ENCODE results near the gene URB2. TPM values are rescaled to one million over a fixed set of nuclear protein-coding genes. Genes with fewer than 3 reads are reported as not detected.

Gene URB2
- total and polyA plus RNA-seq, 2 donors (not counting 3 experiments of a cell fraction or from before 2014, with no cell fraction given): 4.7 to 12.4 TPM

GRCh38 chr1:229582011-229582694 lies 43.9 kb upstream of the URB2 start:
- ChIA-PET CTCF (interaction anchor here (0.9 to 1.6 kb wide), 3 partner anchors 14 to 26 kb away, joined by 3 read pairs; partner anchors contain the start of gene ABCB10), POLR2A (interaction anchor here (0.6 kb wide), 1 partner anchor 10 kb away, joined by 3 read pairs; no protein-coding TSS in a partner anchor)
- Histone ChIP-seq H3K9ac (replicated peaks; ENCODE audit: extremely low read depth, insufficient read depth, low read length) (no peak overlapping the region), H3K4me2 (ENCODE audit: insufficient read depth, low read length) (no peak overlapping the region), H3K4me1 (ENCODE audit: control insufficient read depth, extremely low read depth, insufficient read depth, low read length) (peaks cover 6% of the 10 kb centered on the region), H3K9me3 (replicated peaks; ENCODE audit: control insufficient read depth, insufficient read depth, low read length) (no peaks in the 10 kb centered on the region), H3K27me3 (ENCODE audit: control insufficient read depth in 2 of 2, insufficient read depth in 2 of 2, low read length in 2 of 2) (no peaks in the 10 kb centered on the region), H4K20me1 (replicated peaks; ENCODE audit: control insufficient read depth, extremely low read depth, insufficient read depth, low read length) (no peaks in the 10 kb centered on the region), H3K36me3 (ENCODE audit: control insufficient read depth in 2 of 2, extremely low read depth in 1 of 2, insufficient read depth in 2 of 2, low read length in 2 of 2) (no peaks in the 10 kb centered on the region), H2AFZ (ENCODE audit: low read depth, low read length) (no peak overlapping the region), H3K9me1 (replicated peaks; ENCODE audit: control insufficient read depth, extremely low read depth, insufficient read depth, low read length) (no peaks in the 10 kb centered on the region), H3K79me2 (ENCODE audit: control insufficient read depth, insufficient read depth, low read length) (no peaks in the 10 kb centered on the region), H3K27ac (ENCODE audit: insufficient read depth, low read depth, low read length) (no peak overlapping the region), H3K4me3 (replicated peaks in 1 of 3; ENCODE audit: insufficient read depth in 1 of 3, low read depth in 1 of 3, low read length in 3 of 3) (no peak overlapping the region)
- DNase-seq (ENCODE audit: low read depth, low spot score) (peak; percentile 14), FAIRE-seq (peak; percentile 44)
- TF ChIP-seq MYC (IDR thresholded peaks at IDR 0.05; ENCODE audit: low read depth, low read length): no peak
- TF ChIP-seq GATA2 (IDR thresholded peaks at IDR 0.05; ENCODE audit: insufficient read depth, insufficient read length, low read depth, low read length): no peak
- TF ChIP-seq FOS (IDR thresholded peaks at IDR 0.05; ENCODE audit: borderline replicate concordance, insufficient read depth, low read length): no peak
- TF ChIP-seq CTCF (IDR thresholded peaks at IDR 0.05; ENCODE audit: extremely low read depth in 1 of 2, insufficient read depth in 1 of 2, low read depth in 1 of 2, low read length in 2 of 2): no peak
- no peak for TF ChIP-seq POLR2AphosphoS5 (IDR thresholded peaks at IDR 0.05; ENCODE audit: insufficient read depth, low read depth, low read length)
- no peak for TF ChIP-seq MAX (IDR thresholded peaks at IDR 0.05; ENCODE audit: insufficient read depth, insufficient read length)
- TF ChIP-seq POLR2A (IDR thresholded peaks at IDR 0.05; ENCODE audit: low read depth, low read length): no peak
- TF ChIP-seq EZH2 (IDR thresholded peaks at IDR 0.05; ENCODE audit: borderline replicate concordance, low read depth, low read length, severe bottlenecking): no peak
- TF ChIP-seq JUN (IDR thresholded peaks at IDR 0.05; ENCODE audit: borderline replicate concordance, insufficient read depth, insufficient read length, low read depth): no peak
- intact Hi-C loops (cut with micrococcal nuclease) (no loop called here), dilution Hi-C loops (cut with MboI; ENCODE audit: extremely low pct_ligation_motif_present, low sequenced_read_pairs) (no loop called here)
- no TSS peak for BruUV-seq (replicated peaks)

Data from endothelial cell of umbilical vein (primary cell).